Endothelial cell of umbilical vein (primary cell): ENCODE measurements around the gene TMEM94. TPM values are rescaled to one million over a fixed set of nuclear protein-coding genes. Genes with fewer than 3 reads are reported as not detected.

Experiments used
- BruUV-seq: library from RNA; stranded (reverse); fragments of 400-500 nt; replicated peaks from 2 replicates; lab custom pipeline; 2021; lab: Mats Ljungman, UMichigan
- CTCF ChIA-PET: fragments of 300-600, 350-600 bp; sonication (Branson Sonifier 250); formaldehyde crosslinking; loops from one replicate; lab custom pipeline; 2021; ENCODE audit warnings: antibody characterized with exemption, inconsistent platforms; lab: Charles Lee
- POLR2A ChIA-PET: fragments of 300-600, 350-600 bp; sonication (Branson Sonifier 250); formaldehyde crosslinking; loops from one replicate; lab custom pipeline; 2021; ENCODE audit warnings: antibody characterized with exemption, inconsistent platforms; lab: Charles Lee
- DNase-seq: peaks from one replicate; pipeline ENCODE4 v3.0.0-alpha.2; 2011; ENCODE audit warnings: low read depth, low spot score
- FAIRE-seq: peaks from 2 replicates; lab custom pipeline; 2011; peaks lifted over from hg19 to GRCh38; lab: Jason Lieb, UNC
- H2AFZ ChIP-seq: 2 replicates; pipeline ENCODE4 v1.6.0; 2012; ENCODE audit warnings: low read depth, low read length, control low read depth, inconsistent platforms
- H3K27ac ChIP-seq: 2 replicates; pipeline ENCODE4 v1.5.1; 2011; ENCODE audit warnings: low read depth, mild to moderate bottlenecking, control low read depth, low read length, moderate library complexity; ENCODE audit not compliant: insufficient read depth
- H3K27me3 ChIP-seq, 2 experiments: 2 replicates each; pipeline versions ENCODE4 v1.6.0 to v1.6.1; 2011; ENCODE audit warnings: low read length in 2 of 2, mixed read lengths in 1 of 2; ENCODE audit not compliant: control insufficient read depth in 2 of 2, insufficient read depth in 2 of 2
- H3K36me3 ChIP-seq, 2 experiments: 2 replicates in 1 of 2; 3 replicates in 1 of 2; pipeline ENCODE4 v1.5.1; 2011; ENCODE audit warnings: low read length in 2 of 2, mild to moderate bottlenecking in 1 of 2, moderate library complexity in 1 of 2; ENCODE audit not compliant: control insufficient read depth in 2 of 2, insufficient read depth in 2 of 2; ENCODE audit errors: extremely low read depth in 1 of 2
- H3K4me1 ChIP-seq: 3 replicates; pipeline ENCODE4 v1.5.1; 2011; ENCODE audit warnings: mild to moderate bottlenecking, low read length; ENCODE audit not compliant: control insufficient read depth, insufficient read depth; ENCODE audit errors: extremely low read depth
- H3K4me2 ChIP-seq: 2 replicates; pipeline ENCODE4 v1.6.1; 2011; ENCODE audit warnings: low read length, control low read depth, mixed read lengths; ENCODE audit not compliant: insufficient read depth
- H3K4me3 ChIP-seq, 3 experiments: fragments of 200-600 bp in 1 of 3; sonication (generic), shearing (Covaris generic) in 1 of 3; replicated peaks in 1 of 3; 2 replicates each; pipeline ENCODE4 v1.5.1; 2011 to 2016; ENCODE audit warnings: control low read depth in 3 of 3, low read length in 3 of 3, mild to moderate bottlenecking in 2 of 3, inconsistent platforms in 1 of 3, low read depth in 1 of 3, moderate library complexity in 1 of 3; ENCODE audit not compliant: insufficient read depth in 1 of 3
- H3K79me2 ChIP-seq: 2 replicates; pipeline ENCODE4 v1.6.0; 2012; ENCODE audit warnings: low read length, inconsistent platforms; ENCODE audit not compliant: control insufficient read depth, insufficient read depth
- H3K9ac ChIP-seq: replicated peaks from 2 replicates; pipeline ENCODE3; 2011; ENCODE audit warnings: low read length, control low read depth; ENCODE audit not compliant: insufficient read depth; ENCODE audit errors: extremely low read depth
- H3K9me1 ChIP-seq: replicated peaks from 3 replicates; pipeline ENCODE4 v1.6.0; 2011; ENCODE audit warnings: mild to moderate bottlenecking, low read length; ENCODE audit not compliant: control insufficient read depth, insufficient read depth; ENCODE audit errors: extremely low read depth
- H3K9me3 ChIP-seq: replicated peaks from 2 replicates; pipeline ENCODE4 v1.5.1; 2012; ENCODE audit warnings: low read length, inconsistent platforms; ENCODE audit not compliant: control insufficient read depth, insufficient read depth
- H4K20me1 ChIP-seq: replicated peaks from 2 replicates; pipeline ENCODE3; 2011; ENCODE audit warnings: mild to moderate bottlenecking, low read length; ENCODE audit not compliant: control insufficient read depth, insufficient read depth; ENCODE audit errors: extremely low read depth
- EZH2 ChIP-seq: IDR thresholded peaks from 2 replicates; pipeline ENCODE4 v1.6.1; 2012; ENCODE audit warnings: borderline replicate concordance, low read depth, mild to moderate bottlenecking, moderate library complexity, low read length, inconsistent platforms; ENCODE audit not compliant: severe bottlenecking
- FOS ChIP-seq: IDR thresholded peaks from 2 replicates; pipeline ENCODE4 v1.6.1; 2011; ENCODE audit warnings: mild to moderate bottlenecking, low read length, moderate library complexity, borderline replicate concordance; ENCODE audit not compliant: insufficient read depth
- GATA2 ChIP-seq: IDR thresholded peaks from 2 replicates; pipeline ENCODE4 v1.7.0; 2011; ENCODE audit warnings: low read depth, mild to moderate bottlenecking, moderate library complexity, mixed read lengths, low read length; ENCODE audit not compliant: insufficient read length, insufficient read depth
- POLR2A ChIP-seq: IDR thresholded peaks from 2 replicates; pipeline ENCODE4 v1.6.1; 2012; ENCODE audit warnings: low read depth, mild to moderate bottlenecking, control low read depth, low read length
- POLR2AphosphoS5 ChIP-seq: IDR thresholded peaks from 2 replicates; pipeline ENCODE4 v1.6.1; 2012; ENCODE audit warnings: low read depth, mild to moderate bottlenecking, control low read depth, low read length, moderate library complexity; ENCODE audit not compliant: insufficient read depth
- dilution Hi-C: fragments of 300-500 bp; cut with MboI; formaldehyde crosslinking; loops from one replicate; pipeline ENCODE4 v1.15.0; 2019; ENCODE audit warnings: low sequenced_read_pairs; ENCODE audit not compliant: extremely low pct_ligation_motif_present
- intact Hi-C: fragments of 100-400 bp; cut with micrococcal nuclease; formaldehyde crosslinking; loops from one replicate; pipeline ENCODE4 v1.10.0; 2022
- polyA plus RNA-seq, 4 experiments: library from polyadenylated mRNA; depleted of rRNA in 3 of 4; stranded (reverse) in 3 of 4; unstranded in 1 of 4; fragments of >200 nt; gene quantifications; 2 replicates each; pipeline versions ENCODE4 v1.2.1 to v1.2.3, GENCODE V29; 2011 to 2012; ENCODE audit warnings: missing spikeins in 1 of 4
- total RNA-seq: library from RNA; stranded (reverse); gene quantifications from 2 replicates; pipeline ENCODE4 v1.2.3, GENCODE V29; 2021
- TF ChIP-seq, protein P1 (sequence below): IDR thresholded peaks from 2 replicates; pipeline ENCODE4 v1.6.1; 2011; ENCODE audit not compliant: insufficient read depth, insufficient read length

Gene TMEM94
- total and polyA plus RNA-seq, 2 donors (not counting 3 experiments of a cell fraction or from before 2014, with no cell fraction given), result 69.2 to 75.9 TPM

DNA sequence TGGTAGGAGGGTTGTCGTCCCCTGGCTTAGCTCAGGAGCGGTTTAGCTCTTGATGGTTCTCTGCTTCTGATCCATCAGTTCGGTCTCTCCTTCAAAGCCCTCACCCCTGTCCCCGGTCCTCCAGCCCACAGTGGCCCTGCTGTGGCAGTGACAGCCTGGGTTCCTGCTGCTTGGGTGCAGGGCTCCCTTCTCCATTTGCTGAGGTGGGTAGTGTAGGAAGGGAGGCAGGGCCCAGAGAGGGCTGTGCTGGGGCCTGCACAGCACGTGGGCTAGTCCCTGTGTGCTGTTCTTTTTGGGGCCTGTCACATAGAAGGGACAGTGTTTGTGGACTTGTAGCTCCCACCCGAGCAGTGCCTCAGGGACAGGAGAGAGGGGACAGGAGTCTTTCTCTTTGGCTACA lies 18.3 kb downstream of the TMEM94 start:
- no peak for FAIRE-seq
- POLR2A ChIA-PET, result no interaction called here

DNA sequence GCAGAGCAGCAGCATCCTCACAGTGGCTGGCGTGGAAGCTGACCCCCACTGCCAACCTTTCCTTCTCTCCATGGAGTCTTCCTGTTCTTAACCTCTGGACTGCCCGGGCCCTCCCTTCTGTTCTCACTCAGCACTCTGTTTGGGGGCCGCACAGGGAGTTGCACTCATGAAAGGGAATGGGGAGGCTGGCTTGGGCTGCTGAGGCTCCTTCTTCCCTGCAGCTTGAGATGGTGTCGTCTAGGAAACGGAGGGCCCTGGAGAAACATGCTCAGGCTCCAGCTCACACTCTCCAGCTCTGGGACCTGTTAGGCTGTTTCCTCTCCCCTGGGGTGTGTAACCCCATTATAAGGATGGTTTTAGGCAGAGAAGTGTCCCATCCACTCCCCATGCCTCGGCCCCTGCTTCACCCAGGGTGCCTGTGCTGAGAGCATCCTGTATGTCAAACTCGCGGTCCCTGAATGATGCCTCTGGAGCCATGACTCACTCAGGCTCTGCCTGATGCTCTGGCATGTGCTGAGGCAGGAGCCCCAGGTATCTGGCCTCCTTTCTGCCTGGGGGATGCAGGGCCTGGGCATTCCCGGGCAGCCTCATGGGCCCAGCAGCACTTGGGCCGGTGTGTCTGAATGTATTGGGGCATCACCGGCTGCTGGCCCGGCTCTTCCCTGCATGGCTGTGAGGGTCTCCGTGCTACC lies 18.9 kb downstream of the TMEM94 start:
- Histone ChIP-seq H2AFZ (no peak overlapping the region), H3K4me2 (no peak overlapping the region), H3K9me3 (no peaks in the 10 kb centered on the region), H3K9ac (no peak overlapping the region), H4K20me1 (no peaks in the 10 kb centered on the region), H3K79me2 (no peaks in the 10 kb centered on the region), H3K9me1 (no peaks in the 10 kb centered on the region), H3K4me1 (peaks cover 11% of the 10 kb centered on the region), H3K27ac (no peak overlapping the region), H3K4me3 (no peak overlapping the region), H3K36me3 (peaks cover 0 to 8% of the 10 kb centered on the region in 2 experiments), H3K27me3 (no peaks in the 10 kb centered on the region)
- dilution Hi-C loops (no loop called here), intact Hi-C loops (no loop called here)
- no TSS peak for BruUV-seq
- ChIA-PET POLR2A (no interaction called here), CTCF (interaction anchor here (1.1 to 1.5 kb wide), 2 partner anchors 21 to 113 kb away, joined by 3 read pairs; no protein-coding TSS in a partner anchor)
- DNase-seq (no peak), FAIRE-seq (no peak)
- TF ChIP-seq FOS (no peak), POLR2A (no peak), GATA2 (no peak)

More for the DNA sequence above, 18.3 kb downstream of the TMEM94 start:
- H2AFZ ChIP-seq, result no peak overlapping the region
- peaks cover 11% of the 10 kb centered on the region for H3K4me1 ChIP-seq
- no peaks in the 10 kb centered on the region for H3K9me1 ChIP-seq
- H3K27ac ChIP-seq, result no peak overlapping the region
- H3K36me3 ChIP-seq, result peaks cover 0 to 8% of the 10 kb centered on the region in 2 experiments
- intact Hi-C loops, result no loop called here
- TF ChIP-seq, protein P1, sequence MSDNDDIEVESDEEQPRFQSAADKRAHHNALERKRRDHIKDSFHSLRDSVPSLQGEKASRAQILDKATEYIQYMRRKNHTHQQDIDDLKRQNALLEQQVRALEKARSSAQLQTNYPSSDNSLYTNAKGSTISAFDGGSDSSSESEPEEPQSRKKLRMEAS, result no peak
- TF ChIP-seq EZH2, result no peak
- TF ChIP-seq POLR2A, result no peak
- TF ChIP-seq FOS, result no peak
- no peak for TF ChIP-seq POLR2AphosphoS5
- H4K20me1 ChIP-seq, result no peaks in the 10 kb centered on the region
- no peak overlapping the region for H3K9ac ChIP-seq
- H3K27me3 ChIP-seq, result no peaks in the 10 kb centered on the region
- CTCF ChIA-PET, result interaction anchor here (1.5 kb wide), 1 partner anchor 20 kb away, joined by 3 read pairs; no protein-coding TSS in a partner anchor
- no peak overlapping the region for H3K4me2 ChIP-seq
- dilution Hi-C loops, result no loop called here
- DNase-seq, result no peak
- no TSS peak for BruUV-seq
- H3K4me3 ChIP-seq, result no peak overlapping the region
- H3K9me3 ChIP-seq, result no peaks in the 10 kb centered on the region
- H3K79me2 ChIP-seq, result no peaks in the 10 kb centered on the region
